Fibroblast of gingiva (primary cell): Measurements from ENCODE around the gene CCDC28B.

ENCODE experiments used
- DNase-seq: peaks from one replicate; pipeline ENCODE4 v3.0.0-alpha.2; 2011; ENCODE audit warnings: low read depth

The CCDC28B gene

GRCh38 chr1:32223683-32224082 lies 23.3 kb downstream of the CCDC28B start:
- no peak for DNase-seq

- no peak for DNase-seq
Measured at GRCh38 chr1:32224285-32224684, 23.9 kb downstream of the CCDC28B start.

- no peak for DNase-seq
Measured at GRCh38 chr1:32228771-32229170, 28.4 kb downstream of the CCDC28B start.

DNA sequence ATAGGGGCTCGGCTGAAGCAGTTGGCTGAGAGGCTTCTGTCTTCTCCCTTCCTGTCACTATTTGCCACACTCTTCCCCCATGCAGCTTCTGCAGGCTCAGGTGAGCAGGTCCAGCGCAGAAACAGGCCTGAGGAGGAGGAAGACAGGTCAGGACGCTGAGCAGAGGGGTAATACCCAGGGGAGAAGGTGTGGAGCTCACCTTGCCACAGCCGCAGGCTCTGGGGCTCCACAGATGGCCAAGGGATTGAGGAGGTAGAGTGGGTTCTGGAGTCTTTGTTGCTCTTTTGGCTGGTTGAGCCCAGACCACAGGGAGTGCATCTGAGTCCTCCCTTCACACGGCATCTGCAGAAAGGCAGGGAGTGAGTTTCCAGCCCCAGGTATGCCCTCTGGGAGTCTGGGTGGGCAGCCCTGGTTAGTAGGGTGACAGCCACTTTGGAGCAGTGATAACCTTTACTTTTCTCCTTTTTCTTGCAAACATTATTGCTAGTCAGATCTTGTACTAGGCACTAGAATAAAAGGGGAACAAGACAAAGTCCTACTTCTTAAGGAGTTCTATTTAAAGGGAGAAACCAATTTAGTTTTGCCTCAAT lies 31.5 kb downstream of the CCDC28B start:
- DNase-seq, result no peak

DNA sequence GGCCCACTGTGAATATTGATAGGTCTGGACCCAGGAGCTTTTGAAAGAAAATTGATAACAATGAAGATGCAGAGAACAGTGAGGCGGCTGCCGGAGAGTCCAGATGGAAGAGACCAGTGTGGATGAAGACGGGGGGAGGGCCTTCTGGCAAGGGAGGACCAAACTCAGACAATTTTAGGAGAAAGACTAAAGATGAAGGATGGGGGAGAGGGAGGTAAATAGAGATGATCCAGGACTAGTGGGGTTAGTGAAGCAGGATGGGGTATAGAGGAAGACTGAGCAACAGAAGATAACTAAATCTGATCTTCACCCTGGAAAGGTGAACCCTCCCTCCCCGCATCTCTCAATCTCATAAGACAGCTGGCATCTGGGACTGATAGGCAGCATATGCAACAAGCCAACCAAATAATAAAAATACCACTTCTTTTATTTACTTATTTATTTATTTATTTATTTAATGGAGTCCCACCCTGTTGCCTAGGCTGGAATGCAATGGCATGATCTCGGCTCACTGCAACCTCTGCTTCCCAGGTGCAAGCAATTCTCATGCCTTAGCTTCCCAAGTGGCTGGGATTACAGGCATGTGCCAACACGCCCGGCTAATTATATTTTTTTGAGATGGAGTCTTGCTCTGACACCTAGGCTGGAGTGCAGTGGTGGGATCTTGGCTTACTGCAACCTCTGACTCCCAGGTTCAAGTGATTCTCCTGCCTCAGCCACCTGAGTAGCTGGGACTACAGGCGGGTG lies 32.3 kb downstream of the CCDC28B start:
- DNase-seq, result no peak

- DNase-seq, result no peak
Measured at GRCh38 chr1:32234792-32235191, 34.4 kb downstream of the CCDC28B start.

GRCh38 chr1:32239337-32239736 lies 38.9 kb downstream of the CCDC28B start:
- DNase-seq, result no peak

DNA sequence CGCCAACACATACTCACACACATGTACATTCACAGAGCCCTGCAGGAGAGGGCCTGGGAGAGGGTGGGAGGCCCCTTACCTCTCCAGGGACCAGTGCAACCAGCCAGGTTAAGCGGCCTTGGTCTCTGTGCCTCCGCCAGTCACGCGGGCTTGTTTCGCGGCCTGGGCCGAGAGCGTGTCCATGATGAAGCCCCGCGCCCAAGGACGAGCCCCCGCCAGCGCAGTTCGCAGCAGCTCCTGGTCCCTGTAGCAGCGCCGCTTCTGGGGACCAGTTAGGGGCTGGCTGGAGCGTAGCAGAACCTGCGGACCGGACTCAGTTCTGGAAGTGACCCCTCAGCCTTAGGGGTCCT lies 39.4 kb downstream of the CCDC28B start:
- DNase-seq, result no peak

DNA sequence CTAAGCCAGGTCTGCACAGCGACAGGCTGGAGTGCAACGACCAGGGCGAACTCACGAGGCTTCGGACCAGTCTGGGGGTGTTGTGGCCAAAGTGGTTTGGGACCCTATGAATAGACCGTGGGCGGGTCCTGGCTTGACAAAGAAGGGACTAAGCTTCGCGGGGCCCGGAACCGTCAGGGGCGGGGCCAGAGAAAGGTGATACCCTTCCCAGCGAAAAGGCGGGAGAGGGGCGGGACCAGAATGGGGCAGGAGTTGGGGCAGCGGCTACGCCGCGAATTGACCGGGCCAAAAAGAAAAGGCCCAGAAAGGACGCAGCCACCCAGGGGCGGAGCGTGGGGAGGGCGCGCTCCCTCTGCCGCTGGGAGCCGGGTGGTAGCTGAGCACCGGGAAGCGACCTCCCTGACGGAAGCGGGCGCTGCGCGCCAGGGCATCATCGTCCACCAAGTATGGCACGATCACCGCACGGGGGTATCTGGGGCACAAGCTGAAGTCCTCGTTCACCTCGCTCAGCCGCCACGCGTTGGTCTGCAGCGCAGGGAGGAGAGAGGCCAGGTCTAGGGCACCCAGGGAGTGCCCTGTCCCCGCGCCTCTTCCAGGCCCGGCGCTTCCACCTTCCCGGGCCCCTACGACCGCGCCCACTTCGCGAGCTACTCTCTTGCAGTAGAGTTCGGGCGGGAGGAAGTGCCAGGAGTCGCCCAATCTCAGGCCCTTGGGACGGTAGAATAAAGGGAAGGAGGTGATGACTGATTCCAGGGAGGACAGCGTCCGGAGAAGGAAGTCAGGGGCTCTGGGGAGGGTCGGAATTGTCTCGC lies 40.0 kb downstream of the CCDC28B start:
- DNase-seq, result peak; percentile 57

GRCh38 chr1:32241001-32241763 lies 40.8 kb downstream of the CCDC28B start:
- DNase-seq, result peak; percentile 34

GRCh38 chr1:32242341-32242851 lies 42.0 kb downstream of the CCDC28B start:
- no peak for DNase-seq

DNA sequence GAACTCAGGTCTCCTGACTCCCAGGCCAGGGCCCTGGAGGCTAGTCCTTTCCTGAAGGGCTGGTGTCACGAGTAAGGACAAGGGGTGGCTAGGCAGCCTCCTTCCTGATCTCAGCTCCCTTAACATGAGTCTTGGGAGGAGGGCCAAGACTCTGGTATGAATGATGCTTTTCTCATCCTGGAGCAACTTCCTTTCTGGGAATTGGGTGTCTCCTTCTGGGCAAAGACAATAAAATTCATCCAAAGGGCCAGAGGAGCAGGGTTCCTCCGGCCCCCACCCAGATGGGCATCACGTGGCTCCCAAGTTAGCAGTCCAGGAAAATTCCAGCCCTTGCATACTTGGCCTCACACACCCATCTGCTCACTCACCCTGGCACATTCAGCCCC lies 46.5 kb downstream of the CCDC28B start, which contains the start of gene FAM167B:
Gene FAM167B, plus strand, starts transcription at position 335 of the 386 bp plus-strand sequence. CDS start 200 bp downstream, outside the sequence.
- DNase-seq, result peak; percentile 83

DNA sequence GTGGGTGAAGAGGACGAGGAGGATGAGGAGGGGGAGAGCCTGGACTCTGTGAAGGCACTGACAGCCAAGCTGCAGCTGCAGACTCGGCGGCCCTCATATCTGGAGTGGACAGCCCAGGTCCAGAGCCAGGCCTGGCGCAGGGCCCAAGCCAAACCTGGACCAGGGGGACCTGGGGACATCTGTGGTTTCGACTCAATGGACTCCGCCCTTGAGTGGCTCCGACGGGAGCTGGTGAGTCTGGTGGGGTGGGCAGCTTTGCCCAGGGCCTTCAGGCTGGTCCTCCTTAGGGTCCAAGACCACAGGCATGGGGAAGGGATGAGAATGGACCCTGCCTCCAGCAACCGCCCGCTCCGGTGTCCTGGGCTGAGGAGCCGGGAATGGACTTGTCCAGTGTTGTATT lies 47.1 kb downstream of the CCDC28B start:
- no peak for DNase-seq

GRCh38 chr1:32247983-32248889 lies 47.8 kb downstream of the CCDC28B start:
- DNase-seq, result peak; percentile 57

DNA sequence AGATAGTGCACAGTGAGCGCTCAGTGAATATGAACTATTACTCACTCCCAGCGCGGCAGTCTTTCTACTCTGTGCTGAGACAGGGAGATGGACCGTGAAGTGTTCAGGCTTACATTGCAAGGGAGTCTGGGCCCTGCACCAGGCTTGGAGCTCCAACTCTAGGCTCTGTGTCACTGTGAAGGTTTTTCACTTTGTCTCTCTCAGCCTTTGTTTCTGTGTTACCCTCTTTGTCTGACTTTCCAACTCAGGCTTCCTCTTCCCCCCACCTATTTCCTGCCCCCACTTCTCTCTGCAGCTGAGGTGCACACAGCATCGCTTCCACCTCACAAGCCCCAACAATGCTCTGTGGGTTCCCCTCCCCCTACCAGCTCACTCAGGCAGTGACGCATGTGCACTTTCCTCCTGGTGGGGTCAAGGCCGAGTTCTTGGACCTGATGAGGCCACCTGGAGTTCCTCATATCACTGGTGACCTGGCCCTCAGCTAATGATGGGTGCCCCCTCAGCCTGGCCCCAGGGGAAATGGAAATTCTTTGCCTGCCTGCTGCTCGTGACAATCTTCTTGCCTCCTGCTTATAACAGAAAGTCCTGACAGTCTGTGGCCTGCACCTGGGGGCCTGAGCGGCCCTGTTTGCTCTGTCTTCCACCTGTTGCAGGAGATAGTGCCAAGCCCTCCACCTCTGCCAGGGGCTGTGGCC lies 49.6 kb downstream of the CCDC28B start:
- DNase-seq, result no peak

DNA sequence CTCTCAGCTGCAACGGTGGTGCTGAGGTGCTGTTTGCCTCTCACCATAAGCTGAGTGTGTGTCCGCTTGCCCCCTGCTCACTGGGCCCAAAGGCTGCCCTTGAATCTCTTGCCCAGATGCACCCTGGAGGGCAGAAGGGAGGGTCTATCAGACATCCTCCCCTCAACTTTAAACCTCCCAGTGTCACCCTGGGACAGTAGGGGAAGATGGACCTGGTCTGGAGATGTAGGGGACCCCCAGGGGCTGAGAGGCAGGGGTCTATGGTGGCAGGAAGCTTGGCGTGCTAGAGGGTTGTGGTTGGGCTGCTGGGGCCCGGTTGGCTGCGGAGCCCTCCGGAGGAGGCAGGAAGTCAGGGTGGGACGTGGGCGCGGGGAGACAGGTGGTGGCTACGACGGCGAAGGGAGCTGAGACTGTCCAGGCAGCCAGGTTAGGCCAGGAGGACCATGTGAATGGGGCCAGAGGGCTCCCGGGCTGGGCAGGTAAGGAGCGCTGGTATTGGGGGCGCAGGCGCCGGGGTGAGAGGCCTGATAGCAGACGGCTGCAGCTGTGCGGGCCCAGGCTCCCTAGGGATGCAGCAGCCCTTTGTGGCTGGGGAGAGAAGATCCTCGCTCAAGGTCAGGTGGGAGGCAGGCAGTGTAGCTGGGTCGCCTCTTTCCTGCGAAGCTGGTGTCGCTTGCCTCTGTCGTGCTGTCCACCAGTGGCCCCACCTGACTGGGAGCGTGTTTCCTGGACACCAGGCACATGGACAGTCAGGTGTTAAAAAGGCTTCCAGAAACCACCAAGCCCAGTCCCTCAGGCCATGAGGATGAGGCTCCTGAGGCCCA lies 50.7 kb downstream of the CCDC28B start, which contains the start of gene LCK:
Gene LCK, plus strand, starts transcription at position 373 of the 824 bp plus-strand sequence. CDS start 23,065 bp downstream, outside the sequence.
- DNase-seq, result no peak
